HEK293T (cell line): ENCODE data around the gene MEAK7.

ENCODE experiments used
- ARNT ChIP-seq: fragments of 450-650 bp; IDR thresholded peaks from 2 replicates; pipeline ENCODE4 v1.6.1; 2017; ENCODE audit warnings: mild to moderate bottlenecking
- BHLHE40 ChIP-seq: fragments of 450-650 bp; IDR thresholded peaks from 2 replicates; pipeline ENCODE4 v1.6.1; 2016; ENCODE audit warnings: mild to moderate bottlenecking, moderate library complexity, borderline replicate concordance
- FOXK2 ChIP-seq: fragments of 450-650 bp; IDR thresholded peaks from 2 replicates; pipeline ENCODE4 v1.6.1; 2016; ENCODE audit warnings: mild to moderate bottlenecking

DNA sequence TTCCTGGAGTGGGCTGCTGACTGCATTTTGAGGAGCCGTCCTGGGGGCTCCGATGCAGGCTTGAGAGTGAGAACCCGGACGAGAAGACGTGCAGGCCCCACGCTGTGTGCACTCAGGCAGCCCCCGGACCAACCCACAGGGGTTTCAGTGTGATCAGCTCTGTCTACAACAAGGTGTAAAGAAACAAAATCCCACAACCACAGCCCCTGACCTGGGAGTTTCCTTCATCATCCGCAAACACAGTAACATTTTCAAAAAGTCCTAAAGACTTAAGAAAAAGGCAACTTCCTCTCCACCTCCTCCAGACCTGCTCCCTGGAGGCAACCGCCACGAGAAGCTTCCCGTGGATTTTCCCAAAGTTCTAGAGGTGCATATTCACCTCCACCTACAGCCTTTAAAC, 15.4 kb upstream of the MEAK7 start:
- no peak for TF ChIP-seq ARNT
- TF ChIP-seq FOXK2, result no peak
- no peak for TF ChIP-seq BHLHE40
